ENCODE results near the gene KREMEN1.

DNA sequence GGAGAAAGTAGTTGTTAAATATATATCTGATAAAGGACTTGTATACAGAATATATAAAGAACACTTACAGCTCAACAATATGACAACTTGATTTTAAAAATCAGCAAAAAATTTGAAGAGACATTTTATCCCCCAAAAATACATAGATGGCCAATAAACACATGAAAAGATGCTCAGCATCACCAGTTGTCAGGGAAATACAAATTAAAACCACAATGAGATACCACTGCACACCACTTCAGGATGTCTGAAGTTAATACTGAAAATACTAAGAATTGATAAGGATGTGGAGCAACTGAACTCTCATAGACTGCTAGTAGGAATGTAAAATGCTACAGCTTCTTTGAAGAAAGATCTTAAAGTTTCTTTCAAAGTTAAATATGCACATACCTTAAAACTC, 49.2 kb downstream of the KREMEN1 start:
- TF ChIP-seq GATA3 (IDR thresholded peaks at IDR 0.05; ENCODE audit: low read depth, low read length) (no peak), GATA2 (IDR thresholded peaks at IDR 0.05; ENCODE audit: low read depth, low read length) (no peak)

All from SH-SY5Y (cell line).